Activated T-helper 2 cell treated with anti-CD3 and anti-CD28 coated beads, Interferon-gamma antibody, Interleukin-2, Interleukin-4, amounts not matched to agents 10 μg/mL and 5 μg/mL and 100 μg/mL, durations not matched to agents 14 hours and 24 hours and 36 hours (primary cell): ENCODE measurements around the gene AMH. TPM values are rescaled to one million over a fixed set of nuclear protein-coding genes. Genes with fewer than 3 reads are reported as not detected.
"Not testable (repeated sequence)": the region's sequence is repeated elsewhere in the genome, so short reads cannot be mapped to it uniquely, and the experiment has no call there.

ENCODE experiments used
- DNase-seq: peaks from one replicate; pipeline ENCODE4 v3.0.0; 2021; ENCODE audit warnings: low spot score
- H3K27ac Mint-ChIP-seq: one replicate; pipeline ENCODE4 v1.8.0; 2021; ENCODE audit warnings: mixed read lengths
- H3K27me3 Mint-ChIP-seq: one replicate; pipeline ENCODE4 v1.8.0; 2021; ENCODE audit warnings: low read depth, mixed read lengths
- H3K36me3 Mint-ChIP-seq: one replicate; pipeline ENCODE4 v1.8.0; 2021; ENCODE audit warnings: low read depth, mixed read lengths
- H3K4me1 Mint-ChIP-seq: one replicate; pipeline ENCODE4 v1.8.0; 2021; ENCODE audit warnings: low read depth, mixed read lengths
- H3K4me3 Mint-ChIP-seq: one replicate; pipeline ENCODE4 v1.8.0; 2021; ENCODE audit warnings: low read depth, mild to moderate bottlenecking, moderate library complexity, mixed read lengths
- H3K9me3 Mint-ChIP-seq: one replicate; pipeline ENCODE4 v1.8.0; 2021; ENCODE audit warnings: mixed read lengths
- intact Hi-C: fragments of 100-400 bp; cut with micrococcal nuclease; formaldehyde crosslinking; loops from one replicate; pipeline ENCODE4 v1.15.1; 2023
- total RNA-seq: library from RNA; stranded (reverse); gene quantifications from 2 replicates; pipeline ENCODE4 v1.2.3, GENCODE V29; 2022

Gene AMH
- 4.3 TPM in 2 replicates for total RNA-seq

- Mint-ChIP-seq H3K4me3 (no peak within 1 kb of the TSS), H3K36me3 (peaks cover 20% of the 10 kb centered on the region), H3K27ac (no peak within 1 kb of the TSS), H3K4me1 (no peaks in the 10 kb centered on the region), H3K27me3 (peaks cover 11% of the 10 kb centered on the region), H3K9me3 (no peaks in the 10 kb centered on the region)
- DNase-seq, result no peak
- intact Hi-C loops, result no loop called here
Measured at GRCh38 chr19:2249010-2249866, at the start of gene AMH. Gene AMH, plus strand, starts transcription at chr19:2249323. Its CDS starts 10 bp downstream, at chr19:2249333.

GRCh38 chr19:2199861-2200623, 49.1 kb upstream of the AMH start:
- Mint-ChIP-seq H3K4me3 (no peak overlapping the region), H3K27ac (no peak overlapping the region), H3K4me1 (no peaks in the 10 kb centered on the region), H3K9me3 (no peaks in the 10 kb centered on the region), H3K27me3 (no peaks in the 10 kb centered on the region), H3K36me3 (peaks cover 45% of the 10 kb centered on the region)
- DNase-seq, result no peak
- intact Hi-C loops, result no loop called here

- H3K27me3 Mint-ChIP-seq, H3K27ac Mint-ChIP-seq, H3K4me1 Mint-ChIP-seq, DNase-seq, H3K9me3 Mint-ChIP-seq, intact Hi-C loops, H3K4me3 Mint-ChIP-seq: not testable (repeated sequence)
- peaks cover 49% of the 10 kb centered on the region for H3K36me3 Mint-ChIP-seq
Measured at GRCh38 chr19:2200624-2201294, 48.4 kb upstream of the AMH start.

GRCh38 chr19:2201473-2202148, 47.5 kb upstream of the AMH start:
- no peaks in the 10 kb centered on the region for H3K9me3 Mint-ChIP-seq
- no peak overlapping the region for H3K4me3 Mint-ChIP-seq
- no peaks in the 10 kb centered on the region for H3K4me1 Mint-ChIP-seq
- H3K27ac Mint-ChIP-seq, result no peak overlapping the region
- H3K27me3 Mint-ChIP-seq, result no peaks in the 10 kb centered on the region
- no peak for DNase-seq
- H3K36me3 Mint-ChIP-seq, result peaks cover 51% of the 10 kb centered on the region
- intact Hi-C loops, result no loop called here

GRCh38 chr19:2202366-2202765, 46.8 kb upstream of the AMH start:
- DNase-seq, result no peak
- intact Hi-C loops, result no loop called here
- Mint-ChIP-seq H3K4me3 (no peak overlapping the region), H3K4me1 (no peaks in the 10 kb centered on the region), H3K36me3 (peaks cover 48% of the 10 kb centered on the region), H3K27me3 (no peaks in the 10 kb centered on the region), H3K9me3 (no peaks in the 10 kb centered on the region), H3K27ac (no peak overlapping the region)

GRCh38 chr19:2207008-2207407, 42.1 kb upstream of the AMH start:
- DNase-seq, result no peak
- no peaks in the 10 kb centered on the region for H3K9me3 Mint-ChIP-seq
- intact Hi-C loops, result no loop called here
- no peaks in the 10 kb centered on the region for H3K27me3 Mint-ChIP-seq
- no peak overlapping the region for H3K27ac Mint-ChIP-seq
- no peak overlapping the region for H3K4me3 Mint-ChIP-seq
- H3K4me1 Mint-ChIP-seq, result no peaks in the 10 kb centered on the region
- H3K36me3 Mint-ChIP-seq, result peaks cover 59% of the 10 kb centered on the region

- DNase-seq, result no peak
- no peaks in the 10 kb centered on the region for H3K27me3 Mint-ChIP-seq
- H3K4me3 Mint-ChIP-seq, result no peak overlapping the region
Measured at GRCh38 chr19:2207991-2208860, 40.9 kb upstream of the AMH start.

GRCh38 chr19:2208975-2209374, 40.1 kb upstream of the AMH start:
- no peak for DNase-seq
- Mint-ChIP-seq H3K36me3 (peaks cover 64% of the 10 kb centered on the region), H3K27ac (no peak overlapping the region), H3K4me3 (no peak overlapping the region), H3K4me1 (no peaks in the 10 kb centered on the region), H3K27me3 (no peaks in the 10 kb centered on the region), H3K9me3 (no peaks in the 10 kb centered on the region)
- intact Hi-C loops, result no loop called here

More at GRCh38 chr19:2207991-2208860, 40.9 kb upstream of the AMH start:
- Mint-ChIP-seq H3K27ac (no peak overlapping the region), H3K36me3 (peaks cover 64% of the 10 kb centered on the region), H3K4me1 (no peaks in the 10 kb centered on the region), H3K9me3 (no peaks in the 10 kb centered on the region)
- intact Hi-C loops, result no loop called here

GRCh38 chr19:2209408-2209807, 39.7 kb upstream of the AMH start:
- Mint-ChIP-seq H3K9me3 (no peaks in the 10 kb centered on the region), H3K4me3 (no peak overlapping the region), H3K27ac (no peak overlapping the region), H3K36me3 (peaks cover 62% of the 10 kb centered on the region), H3K4me1 (no peaks in the 10 kb centered on the region), H3K27me3 (no peaks in the 10 kb centered on the region)
- intact Hi-C loops, result no loop called here
- DNase-seq, result no peak

- Mint-ChIP-seq H3K27ac (no peak overlapping the region), H3K4me3 (no peak overlapping the region), H3K27me3 (no peaks in the 10 kb centered on the region), H3K9me3 (no peaks in the 10 kb centered on the region), H3K36me3 (peaks cover 65% of the 10 kb centered on the region), H3K4me1 (peaks cover 4% of the 10 kb centered on the region)
- intact Hi-C loops, result no loop called here
- no peak for DNase-seq
Measured at GRCh38 chr19:2210206-2210605, 38.9 kb upstream of the AMH start.

GRCh38 chr19:2210987-2211740, 38.0 kb upstream of the AMH start:
- peaks cover 68% of the 10 kb centered on the region for H3K36me3 Mint-ChIP-seq
- H3K27ac Mint-ChIP-seq, result no peak overlapping the region
- H3K9me3 Mint-ChIP-seq, result no peaks in the 10 kb centered on the region
- H3K4me1 Mint-ChIP-seq, result peaks cover 6% of the 10 kb centered on the region
- no peak for DNase-seq
- H3K4me3 Mint-ChIP-seq, result no peak overlapping the region
- H3K27me3 Mint-ChIP-seq, result no peaks in the 10 kb centered on the region
- intact Hi-C loops, result no loop called here
